Mesangial cell (primary cell): ENCODE measurements around the gene MEMO1. TPM values are rescaled to one million over a fixed set of nuclear protein-coding genes. Genes with fewer than 3 reads are reported as not detected.

Experiments used
- total RNA-seq: library from RNA; depleted of rRNA; stranded (reverse); fragments of >200 nt; gene quantifications from 2 replicates; pipeline ENCODE4 v1.2.3, GENCODE V29; 2015

The MEMO1 gene
- total RNA-seq, result 39.8 and 55.4 TPM in 2 replicates

GRCh38 chr2:32010670-32011484 is at the start of gene MEMO1:
MEMO1 (minus strand) TSS chr2:32011008; CDS start chr2:32010247, 761 bp downstream.

GRCh38 chr2:32039447-32040219 is 28.8 kb upstream of the MEMO1 start, which contains the start of gene DPY30:
DPY30 (minus strand) TSS chr2:32039805; CDS start chr2:32039456, 349 bp downstream.

Other genes with a start within 250 kb of the MEMO1 start
- 55.0 and 55.2 TPM in 2 replicates for gene DPY30, start 28.8 kb upstream of the MEMO1 start, total RNA-seq
- 9.3 and 13.4 TPM in 2 replicates for gene SPAST, start 52.5 kb upstream of the MEMO1 start, total RNA-seq
- 11.4 and 12.4 TPM in 2 replicates for gene SLC30A6, start 154.9 kb upstream of the MEMO1 start, total RNA-seq